Lung (tissue), 12 donors: ENCODE measurements around the gene THADA. TPM values are rescaled to one million over a fixed set of nuclear protein-coding genes. Genes with fewer than 3 reads are reported as not detected.
A peak's percentile ranks its signal among the peaks of the same experiment; 100 is the strongest.
"Not testable (repeated sequence)": the region's sequence is repeated elsewhere in the genome, so short reads cannot be mapped to it uniquely, and the experiment has no call there.

Experiments used
- ATAC-seq: fragments of 200-7000 bp; cut with Tn5 transposase; one replicate; pipeline ENCODE4 v1.9.1; 2020; ENCODE audit warnings: moderate number of reproducible peaks; ENCODE audit not compliant: insufficient read depth, low FRiP score
- DNase-seq, 3 donors: peaks; one replicate each; pipeline ENCODE4 v3.0.0-alpha.2; 2013 to 2017
- H3K27ac ChIP-seq, 2 donors: one replicate each; pipeline ENCODE4 v1.5.1; 2013; ENCODE audit warnings: mild to moderate bottlenecking in 2 of 2, moderate library complexity in 2 of 2, control low read depth in 1 of 2, inconsistent platforms in 1 of 2, low read depth in 1 of 2, low read length in 1 of 2
- H3K27me3 ChIP-seq, 3 donors: one replicate each; pipeline ENCODE4 v1.5.1; 2013; ENCODE audit warnings: low read length in 2 of 3; ENCODE audit not compliant: control insufficient read depth in 3 of 3, insufficient read depth in 3 of 3
- H3K36me3 ChIP-seq, 4 donors: one replicate each; pipeline ENCODE4 v1.5.1; 2013; ENCODE audit warnings: low read length in 4 of 4, mild to moderate bottlenecking in 1 of 4, moderate library complexity in 1 of 4; ENCODE audit not compliant: control insufficient read depth in 4 of 4, insufficient read depth in 4 of 4
- H3K4me1 ChIP-seq, 5 donors: one replicate each; pipeline ENCODE4 v1.5.1; 2013; ENCODE audit warnings: low read length in 5 of 5, mild to moderate bottlenecking in 2 of 5, moderate library complexity in 1 of 5; ENCODE audit not compliant: control insufficient read depth in 5 of 5, insufficient read depth in 5 of 5
- H3K4me3 ChIP-seq: one replicate; pipeline ENCODE4 v1.5.1; 2013; ENCODE audit warnings: mild to moderate bottlenecking, control low read depth, moderate library complexity
- H3K9ac ChIP-seq, 2 donors: one replicate each; pipeline ENCODE4 v1.5.1; 2013; ENCODE audit warnings: low read length in 2 of 2, control low read depth in 1 of 2; ENCODE audit not compliant: insufficient read depth in 1 of 2
- H3K9me3 ChIP-seq, 4 donors: one replicate each; pipeline ENCODE4 v1.5.1; 2013; ENCODE audit warnings: low read length in 3 of 4, mild to moderate bottlenecking in 1 of 4, moderate library complexity in 1 of 4; ENCODE audit not compliant: control insufficient read depth in 4 of 4, insufficient read depth in 3 of 4
- WGBS, 2 donors: extraction: QIAGEN DNeasy Blood & Tissue Kit; methylation state at CpG; one replicate each; pipeline ENCODE4 v1.1.7; 2013; 5-methylcytosine and 5-hydroxymethylcytosine counted together
- polyA plus RNA-seq, 2 donors: library from polyadenylated mRNA; stranded (reverse); fragments of 200-250 nt; gene quantifications; one replicate each; pipeline ENCODE4 v1.2.1, GENCODE V29; 2013
- total RNA-seq, 2 donors: library from RNA; depleted of rRNA in 1 of 2; stranded (reverse); fragments of >200 nt in 1 of 2; gene quantifications; one replicate each; pipeline ENCODE4 v1.2.1, GENCODE V29; 2014 to 2021
- TF ChIP-seq, protein P1 (sequence below): IDR thresholded peaks from 2 replicates; pipeline ENCODE4 v1.5.1; 2012; ENCODE audit warnings: mild to moderate bottlenecking; ENCODE audit errors: control extremely low read depth, extremely low read depth
- donor health status: control.
- donor health status: control.
- donor health status: Bipolar disorder and iron deficiency.
- donor health status: healthy.
- donor health status: DM: yes; HTN: yes; CAD: no.

The THADA gene
- total and polyA plus RNA-seq, 4 donors: 11.3 to 72.5 (median 25.2) TPM

DNA sequence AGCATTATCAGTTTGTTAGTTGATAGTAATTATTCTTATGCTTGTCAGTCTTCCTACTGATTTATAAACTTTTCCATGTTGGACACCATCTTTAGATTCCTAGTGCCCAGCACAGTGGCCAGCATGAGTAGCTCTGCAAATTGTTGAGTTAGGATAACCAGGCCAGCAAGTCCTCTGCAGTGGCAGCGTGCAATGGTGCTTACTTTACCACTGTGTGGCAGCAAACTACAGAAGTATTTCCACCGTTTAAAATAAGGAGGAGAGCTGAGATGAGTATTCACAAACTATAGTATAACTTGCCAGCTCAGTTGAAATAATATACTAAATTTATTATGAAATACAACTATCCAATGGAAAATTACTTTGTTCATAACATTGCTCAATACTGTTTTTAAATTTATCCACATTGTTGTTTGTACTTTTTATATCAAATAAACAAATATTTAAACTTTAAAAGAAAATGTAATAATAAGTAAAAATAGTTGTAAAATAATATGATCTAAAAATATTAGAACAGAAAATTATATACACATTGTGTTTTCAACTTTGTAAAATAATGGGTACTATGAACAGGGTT is 9.3 kb upstream of the THADA start:
- DNase-seq (peak; percentile 57 to 83 (median 73)), ATAC-seq (no peak)
- no peak overlapping the region for H3K9ac ChIP-seq
- no peaks in the 10 kb centered on the region for H3K36me3 ChIP-seq
- TF ChIP-seq, protein P1, sequence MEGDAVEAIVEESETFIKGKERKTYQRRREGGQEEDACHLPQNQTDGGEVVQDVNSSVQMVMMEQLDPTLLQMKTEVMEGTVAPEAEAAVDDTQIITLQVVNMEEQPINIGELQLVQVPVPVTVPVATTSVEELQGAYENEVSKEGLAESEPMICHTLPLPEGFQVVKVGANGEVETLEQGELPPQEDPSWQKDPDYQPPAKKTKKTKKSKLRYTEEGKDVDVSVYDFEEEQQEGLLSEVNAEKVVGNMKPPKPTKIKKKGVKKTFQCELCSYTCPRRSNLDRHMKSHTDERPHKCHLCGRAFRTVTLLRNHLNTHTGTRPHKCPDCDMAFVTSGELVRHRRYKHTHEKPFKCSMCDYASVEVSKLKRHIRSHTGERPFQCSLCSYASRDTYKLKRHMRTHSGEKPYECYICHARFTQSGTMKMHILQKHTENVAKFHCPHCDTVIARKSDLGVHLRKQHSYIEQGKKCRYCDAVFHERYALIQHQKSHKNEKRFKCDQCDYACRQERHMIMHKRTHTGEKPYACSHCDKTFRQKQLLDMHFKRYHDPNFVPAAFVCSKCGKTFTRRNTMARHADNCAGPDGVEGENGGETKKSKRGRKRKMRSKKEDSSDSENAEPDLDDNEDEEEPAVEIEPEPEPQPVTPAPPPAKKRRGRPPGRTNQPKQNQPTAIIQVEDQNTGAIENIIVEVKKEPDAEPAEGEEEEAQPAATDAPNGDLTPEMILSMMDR: peak; percentile 11
- H3K27ac ChIP-seq: no peak overlapping the region
- H3K9me3 ChIP-seq: no peaks in the 10 kb centered on the region
- WGBS, 2 donors: 15 to 16% methylated on average over 2 of the region's 2 CpGs
- H3K4me3 ChIP-seq: no peak overlapping the region
- peaks cover 0 to 6% (median 0%) of the 10 kb centered on the region in 5 donors for H3K4me1 ChIP-seq
- no peaks in the 10 kb centered on the region for H3K27me3 ChIP-seq

DNA sequence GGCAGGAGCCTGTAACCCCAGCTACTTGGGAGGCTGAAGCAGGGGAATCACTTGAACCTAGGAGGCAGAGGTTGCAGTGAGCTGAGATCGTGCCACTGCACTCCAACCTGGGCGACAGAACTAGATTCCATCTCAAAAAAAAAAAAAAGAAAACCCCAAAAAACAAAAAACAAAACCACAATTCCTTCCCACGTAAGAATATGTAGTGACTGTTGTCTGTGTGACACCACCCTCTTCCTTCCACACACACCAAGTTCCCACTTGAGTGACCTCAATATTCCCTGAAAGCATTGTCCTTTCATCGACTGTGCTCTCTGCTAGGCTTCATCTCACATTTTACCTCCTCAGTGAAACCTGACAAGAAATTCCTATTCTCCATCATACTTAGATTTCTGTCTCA is 8.8 kb upstream of the THADA start:
- Histone ChIP-seq H3K27me3 (no peaks in the 10 kb centered on the region), H3K36me3 (no peaks in the 10 kb centered on the region), H3K9me3 (no peaks in the 10 kb centered on the region), H3K4me1 (peaks cover 0 to 6% (median 0%) of the 10 kb centered on the region in 5 donors), H3K9ac (no peak overlapping the region), H3K27ac (no peak overlapping the region), H3K4me3 (no peak overlapping the region)
- DNase-seq (no peak), ATAC-seq (no peak)
- TF ChIP-seq, protein P1: no peak
- whole genome bisulfite sequencing, 2 donors: 30 to 51% methylated on average over 4 of the region's 4 CpGs

DNA sequence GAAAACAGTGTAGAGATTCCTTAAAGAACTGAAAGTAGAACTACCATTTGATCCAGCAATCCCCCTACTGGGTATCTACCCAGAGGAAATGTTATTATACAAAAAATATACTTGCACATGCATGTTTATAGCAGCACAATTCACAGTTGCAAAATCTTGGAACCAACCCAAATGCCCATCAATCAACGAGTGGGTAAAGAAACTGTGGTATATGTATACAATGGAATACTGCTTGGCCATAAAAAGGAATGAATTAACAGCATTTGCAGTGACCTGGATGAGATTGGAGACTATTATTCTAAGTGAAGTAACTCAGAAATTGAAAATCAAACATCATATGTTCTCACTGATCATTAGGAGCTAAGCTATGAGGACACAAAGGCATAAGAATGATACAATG is 4.8 kb upstream of the THADA start:
- not testable (repeated sequence) for H3K27ac ChIP-seq, H3K27me3 ChIP-seq, DNase-seq, H3K36me3 ChIP-seq, H3K4me1 ChIP-seq, ATAC-seq, H3K4me3 ChIP-seq, H3K9ac ChIP-seq, H3K9me3 ChIP-seq
- WGBS, 2 donors: 64 to 78% methylated on average over 1 of the region's 1 CpG

DNA sequence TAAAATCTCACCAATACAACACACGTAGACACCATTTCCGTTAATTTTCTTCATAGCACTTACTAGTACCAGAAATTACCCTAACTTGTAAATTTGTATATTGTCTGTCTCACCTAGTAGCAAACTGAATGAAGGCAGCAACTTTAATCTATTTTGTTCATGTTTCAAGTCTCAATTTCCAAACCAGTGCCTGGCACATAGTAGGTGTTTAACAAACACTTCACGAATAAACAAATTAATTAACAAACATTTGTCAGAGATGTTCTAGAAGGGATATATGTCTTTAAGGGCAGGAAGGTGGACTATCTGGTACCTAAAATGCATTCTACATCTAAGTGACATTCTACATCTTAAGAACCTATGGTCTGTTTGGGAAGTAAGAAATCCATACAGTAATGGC is 963 bp downstream of the THADA start:
- TF ChIP-seq, protein P1: no peak
- H3K36me3 ChIP-seq: peaks cover 1 to 6% (median 5%) of the 10 kb centered on the region in 4 donors
- DNase-seq (no peak), ATAC-seq (no peak)
- peak overlapping the region; percentile 87 to 89 for H3K9ac ChIP-seq
- no peaks in the 10 kb centered on the region for H3K9me3 ChIP-seq
- H3K4me1 ChIP-seq: peaks cover 0 to 16% (median 7%) of the 10 kb centered on the region in 5 donors
- H3K27ac ChIP-seq: no peak overlapping the region
- H3K27me3 ChIP-seq: no peaks in the 10 kb centered on the region
- H3K4me3 ChIP-seq: peak overlapping the region; percentile 79
- 91% methylated on average over 3 of the region's 3 CpGs for WGBS, 2 donors
